ENCODE data around the gene C15orf61. TPM values are rescaled to one million over a fixed set of nuclear protein-coding genes. Genes with fewer than 3 reads are reported as not detected.

The C15orf61 gene
- total RNA-seq, 1 donor from 2014 or later: 7.2 TPM

DNA sequence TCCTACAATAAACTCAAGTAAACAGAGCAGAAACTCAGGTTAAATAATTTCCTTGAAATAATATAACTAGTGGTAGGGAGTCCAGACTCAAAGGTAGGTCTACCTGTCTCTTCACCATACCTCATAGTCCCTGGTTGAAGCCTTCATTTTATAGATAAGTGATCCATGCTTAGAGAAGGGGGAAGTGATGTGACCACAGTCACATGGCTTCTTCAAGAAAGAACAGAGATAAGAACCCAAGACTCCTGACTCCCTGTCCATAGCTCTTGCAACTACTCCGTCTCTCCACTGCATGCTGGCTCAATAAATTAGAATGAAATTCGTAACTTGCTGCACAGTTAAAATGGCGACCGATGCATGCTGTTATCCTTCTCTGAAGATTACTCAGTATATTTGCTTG, 11.0 kb upstream of the C15orf61 start:
- Histone ChIP-seq H3K27ac (no peak overlapping the region), H3K27me3 (ENCODE audit: low read depth) (no peaks in the 10 kb centered on the region), H3K4me3 (no peak overlapping the region), H3K9me3 (no peaks in the 10 kb centered on the region), H3K36me3 (peaks cover 28% of the 10 kb centered on the region), H3K4me1 (peaks cover 4% of the 10 kb centered on the region)
- no peak for DNase-seq
- no peak for ATAC-seq
- TF ChIP-seq, protein P1, sequence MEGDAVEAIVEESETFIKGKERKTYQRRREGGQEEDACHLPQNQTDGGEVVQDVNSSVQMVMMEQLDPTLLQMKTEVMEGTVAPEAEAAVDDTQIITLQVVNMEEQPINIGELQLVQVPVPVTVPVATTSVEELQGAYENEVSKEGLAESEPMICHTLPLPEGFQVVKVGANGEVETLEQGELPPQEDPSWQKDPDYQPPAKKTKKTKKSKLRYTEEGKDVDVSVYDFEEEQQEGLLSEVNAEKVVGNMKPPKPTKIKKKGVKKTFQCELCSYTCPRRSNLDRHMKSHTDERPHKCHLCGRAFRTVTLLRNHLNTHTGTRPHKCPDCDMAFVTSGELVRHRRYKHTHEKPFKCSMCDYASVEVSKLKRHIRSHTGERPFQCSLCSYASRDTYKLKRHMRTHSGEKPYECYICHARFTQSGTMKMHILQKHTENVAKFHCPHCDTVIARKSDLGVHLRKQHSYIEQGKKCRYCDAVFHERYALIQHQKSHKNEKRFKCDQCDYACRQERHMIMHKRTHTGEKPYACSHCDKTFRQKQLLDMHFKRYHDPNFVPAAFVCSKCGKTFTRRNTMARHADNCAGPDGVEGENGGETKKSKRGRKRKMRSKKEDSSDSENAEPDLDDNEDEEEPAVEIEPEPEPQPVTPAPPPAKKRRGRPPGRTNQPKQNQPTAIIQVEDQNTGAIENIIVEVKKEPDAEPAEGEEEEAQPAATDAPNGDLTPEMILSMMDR (IDR thresholded peaks at IDR 0.05): no peak
- intact Hi-C loops (cut with DNase I): no loop called here

DNA sequence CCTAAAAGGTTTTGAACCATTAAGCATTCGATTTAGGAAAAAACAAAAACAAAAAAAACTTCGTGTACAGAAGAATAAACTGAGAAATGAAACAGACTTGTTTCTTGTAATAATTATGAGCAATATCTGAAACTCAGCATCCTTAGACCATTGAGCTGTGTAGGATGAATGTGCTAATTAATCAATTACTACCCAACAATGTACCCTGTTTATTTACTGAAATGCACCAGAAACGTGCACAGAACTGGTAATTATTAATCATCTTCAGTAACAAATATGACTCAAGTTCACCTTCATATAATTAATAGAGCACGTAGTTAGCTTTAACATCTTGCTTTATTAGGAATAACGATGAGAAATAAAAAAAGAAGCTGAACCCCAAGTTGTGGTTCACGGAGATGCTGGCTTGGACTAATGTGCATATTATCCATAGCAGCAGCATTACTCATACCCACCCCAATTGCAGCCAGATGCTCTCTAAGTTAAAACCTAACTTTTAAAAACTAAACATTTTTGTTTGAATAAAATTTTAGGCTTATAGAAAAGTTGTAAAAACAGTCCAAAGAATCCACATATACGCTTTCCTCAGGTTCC, 10.2 kb upstream of the C15orf61 start:
- no peak overlapping the region for H3K27ac ChIP-seq

DNA sequence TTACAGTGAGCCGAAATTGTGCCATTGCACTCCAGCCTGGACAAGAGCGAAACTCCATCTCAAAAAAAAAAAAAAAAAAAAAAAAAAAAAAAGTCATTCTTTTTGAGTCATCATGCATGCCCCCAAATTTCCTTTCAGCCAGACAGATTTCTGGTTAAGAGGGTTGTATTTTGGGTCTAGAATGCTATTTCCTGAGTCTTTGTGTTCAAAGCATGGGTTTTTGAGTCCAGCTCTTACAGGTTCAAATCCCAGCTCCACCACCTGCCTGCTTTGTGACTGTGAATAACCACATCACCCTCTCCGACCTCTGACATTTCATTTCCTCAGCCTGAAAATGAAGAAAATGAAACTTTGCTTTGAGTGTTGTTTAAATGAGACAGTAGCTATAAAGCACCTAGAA, 9.3 kb upstream of the C15orf61 start:
- no peak for ATAC-seq
- intact Hi-C loops (cut with DNase I): no loop called here
- H3K27me3 ChIP-seq (ENCODE audit: low read depth): no peaks in the 10 kb centered on the region
- peaks cover 30% of the 10 kb centered on the region for H3K36me3 ChIP-seq
- no peak for DNase-seq
- H3K27ac ChIP-seq: no peak overlapping the region
- TF ChIP-seq, protein P1 (IDR thresholded peaks at IDR 0.05): no peak
- H3K9me3 ChIP-seq: no peaks in the 10 kb centered on the region
- H3K4me3 ChIP-seq: no peak overlapping the region
- no peaks in the 10 kb centered on the region for H3K4me1 ChIP-seq

More for the DNA sequence above, 10.2 kb upstream of the C15orf61 start:
- peaks cover 30% of the 10 kb centered on the region for H3K36me3 ChIP-seq
- H3K9me3 ChIP-seq: no peaks in the 10 kb centered on the region
- DNase-seq (no peak), ATAC-seq (no peak)
- peaks cover 3% of the 10 kb centered on the region for H3K4me1 ChIP-seq
- TF ChIP-seq, protein P1 (IDR thresholded peaks at IDR 0.05): no peak
- H3K27me3 ChIP-seq (ENCODE audit: low read depth): no peaks in the 10 kb centered on the region
- H3K4me3 ChIP-seq: no peak overlapping the region
- intact Hi-C loops (cut with DNase I): no loop called here

DNA sequence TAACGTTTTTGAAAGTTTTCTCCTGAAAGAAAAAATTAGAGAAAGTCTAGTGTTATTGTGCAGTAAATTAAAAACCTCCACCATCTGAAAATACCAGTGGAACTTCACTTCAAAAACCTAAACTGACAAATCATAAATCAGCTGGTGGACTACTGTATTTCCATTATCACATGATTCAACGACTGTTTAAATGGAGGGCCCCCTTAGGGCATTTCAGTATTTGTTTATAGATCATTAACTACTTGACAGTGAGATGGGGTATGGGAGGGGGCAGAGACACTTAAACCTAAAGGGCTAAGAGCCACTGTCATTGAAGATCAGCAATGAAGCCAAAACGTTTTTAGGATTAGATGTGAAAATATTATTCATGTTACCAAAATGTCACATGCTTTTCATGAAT, 8.8 kb upstream of the C15orf61 start:
- TF ChIP-seq, protein P1 (IDR thresholded peaks at IDR 0.05): no peak
- no peak for ATAC-seq
- H3K9me3 ChIP-seq: no peaks in the 10 kb centered on the region
- DNase-seq: no peak
- no peak overlapping the region for H3K4me3 ChIP-seq
- H3K27ac ChIP-seq: no peak overlapping the region
- no peaks in the 10 kb centered on the region for H3K4me1 ChIP-seq
- H3K27me3 ChIP-seq (ENCODE audit: low read depth): no peaks in the 10 kb centered on the region
- intact Hi-C loops (cut with DNase I): no loop called here
- H3K36me3 ChIP-seq: peaks cover 30% of the 10 kb centered on the region

DNA sequence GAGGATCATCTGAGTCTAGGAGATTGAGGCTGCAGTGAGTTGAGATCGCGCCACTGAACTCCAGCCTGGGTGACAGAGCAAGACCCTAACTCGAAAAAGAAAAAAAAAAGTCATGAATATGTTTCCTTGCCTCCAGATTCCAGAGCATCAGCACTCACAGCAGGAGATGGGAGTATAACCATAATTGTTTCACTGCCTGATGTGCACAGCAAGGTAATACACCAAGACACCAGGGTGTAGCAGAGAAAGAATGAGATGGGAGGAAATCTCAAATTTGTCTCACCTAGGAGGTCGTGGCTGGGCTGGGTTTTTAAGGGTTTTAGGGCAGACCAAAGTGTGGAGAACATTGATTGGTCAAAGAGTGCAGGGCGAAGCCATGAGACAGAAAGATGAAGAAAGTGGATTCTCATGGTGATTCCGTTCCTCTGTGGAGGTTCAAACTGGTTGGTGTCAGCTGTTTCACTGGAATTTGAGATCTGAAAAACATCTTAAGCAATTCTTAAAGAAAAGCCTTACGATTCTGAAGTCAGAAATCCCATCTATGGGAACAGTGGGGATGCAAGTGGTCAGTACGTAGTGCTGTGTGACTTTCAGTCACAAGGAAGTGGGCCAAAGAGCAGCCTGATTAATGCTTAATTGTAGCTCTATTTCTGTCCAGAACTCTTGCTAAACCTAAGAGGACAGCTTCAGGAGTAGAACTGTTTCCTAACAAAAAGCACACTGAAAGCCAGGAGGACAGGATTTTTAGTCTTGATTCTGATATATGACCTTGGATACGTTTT, 7.8 kb upstream of the C15orf61 start:
- no peaks in the 10 kb centered on the region for H3K9me3 ChIP-seq
- DNase-seq: no peak
- no peaks in the 10 kb centered on the region for H3K27me3 ChIP-seq (ENCODE audit: low read depth)
- intact Hi-C loops (cut with DNase I): no loop called here
- TF ChIP-seq, protein P1 (IDR thresholded peaks at IDR 0.05): no peak
- H3K4me1 ChIP-seq: no peaks in the 10 kb centered on the region
- no peak overlapping the region for H3K27ac ChIP-seq
- no peak for ATAC-seq
- H3K4me3 ChIP-seq: no peak overlapping the region
- peaks cover 30% of the 10 kb centered on the region for H3K36me3 ChIP-seq
